GM19468 (cell line): ENCODE measurements around the gene MXI1.

ENCODE experiments used
- ATAC-seq: cut with Tn5 transposase; IDR thresholded peaks from one replicate; pipeline ENCODE4 v1.9.1; 2021; ENCODE audit warnings: mild to moderate bottlenecking, moderate library complexity, moderate number of reproducible peaks; ENCODE audit not compliant: unreplicated experiment; ENCODE audit errors: extremely low read depth

Gene MXI1

GRCh38 chr10:110212119-110213006, 5.0 kb downstream of the MXI1 start:
- no peak for ATAC-seq

GRCh38 chr10:110214371-110214826, 7.0 kb downstream of the MXI1 start:
- no peak for ATAC-seq

- no peak for ATAC-seq
Measured at GRCh38 chr10:110215286-110216170, 8.1 kb downstream of the MXI1 start.

GRCh38 chr10:110216240-110216639, 8.8 kb downstream of the MXI1 start:
- ATAC-seq, result no peak

GRCh38 chr10:110216942-110217661, 9.7 kb downstream of the MXI1 start:
- ATAC-seq, result no peak

- ATAC-seq, result no peak
Measured at GRCh38 chr10:110217662-110218008, 10.2 kb downstream of the MXI1 start.

GRCh38 chr10:110218632-110219031, 11.2 kb downstream of the MXI1 start:
- no peak for ATAC-seq

GRCh38 chr10:110219884-110220283, 12.5 kb downstream of the MXI1 start:
- no peak for ATAC-seq

- ATAC-seq, result no peak
Measured at GRCh38 chr10:110220398-110220797, 13.0 kb downstream of the MXI1 start.

GRCh38 chr10:110221044-110221720, 13.8 kb downstream of the MXI1 start:
- no peak for ATAC-seq

- no peak for ATAC-seq
Measured at GRCh38 chr10:110221721-110222261, 14.4 kb downstream of the MXI1 start.

- ATAC-seq, result no peak
Measured at GRCh38 chr10:110222641-110223297, 15.4 kb downstream of the MXI1 start.

- ATAC-seq, result no peak
Measured at GRCh38 chr10:110223298-110223925, 16.0 kb downstream of the MXI1 start.

- no peak for ATAC-seq
Measured at GRCh38 chr10:110224992-110225391, 17.6 kb downstream of the MXI1 start.

- no peak for ATAC-seq
Measured at GRCh38 chr10:110225441-110225755, 18.0 kb downstream of the MXI1 start.

- peak; percentile 87 for ATAC-seq
Measured at GRCh38 chr10:110225756-110226542, 18.5 kb downstream of the MXI1 start.

GRCh38 chr10:110226543-110226925, 19.1 kb downstream of the MXI1 start:
- ATAC-seq, result no peak
